ENCODE measurements around the gene AK6. TPM values are rescaled to one million over a fixed set of nuclear protein-coding genes. Genes with fewer than 3 reads are reported as not detected.

The AK6 gene
- total and polyA plus RNA-seq, 4 experiments from 2014 or later = 25.3 to 90.3 (median 53.3) TPM

GRCh38 chr5:69326365-69326764 lies 43.0 kb downstream of the AK6 start:
- Histone ChIP-seq H3K4me3 (ENCODE audit: low read length in 2 of 2) (no peak overlapping the region), H3K9me3 (ENCODE audit: control insufficient read depth in 1 of 2, low read length in 2 of 2) (no peaks in the 10 kb centered on the region), H3K27me3 (ENCODE audit: insufficient read depth, low read length) (no peaks in the 10 kb centered on the region), H3K4me1 (ENCODE audit: insufficient read depth, low read length) (no peaks in the 10 kb centered on the region), H3K36me3 (ENCODE audit: insufficient read depth, low read length) (no peaks in the 10 kb centered on the region), H3K27ac (ENCODE audit: low read depth, low read length) (no peak overlapping the region)
- Mint-ChIP-seq H3K4me1 (peaks cover 0 to 5% (median 4%) of the 10 kb centered on the region in 4 donors), H3K27ac (peak overlapping the region in 2 of 7 donors; percentile 5 to 73), H3K36me3 (no peaks in the 10 kb centered on the region), H3K4me3 (peak overlapping the region in 1 of 8 donors; percentile 53), H3K27me3 (no peaks in the 10 kb centered on the region), H3K9me3 (no peaks in the 10 kb centered on the region)
- intact Hi-C loops (cut with micrococcal nuclease) = no loop called here
- no peak for DNase-seq
- CTCF ChIA-PET (ENCODE audit: partially characterized antibody) = interaction anchor here (1.5 kb wide), 1 partner anchor 9 kb away, joined by 6 read pairs; no protein-coding TSS in a partner anchor
- POLR2A ChIA-PET (ENCODE audit: partially characterized antibody) = no interaction called here

- no peaks in the 10 kb centered on the region for H3K4me1 ChIP-seq (ENCODE audit: insufficient read depth, low read length)
- DNase-seq = no peak
- no peaks in the 10 kb centered on the region for H3K27me3 ChIP-seq (ENCODE audit: insufficient read depth, low read length)
- H3K4me1 Mint-ChIP-seq = no peaks in the 10 kb centered on the region
- no peak overlapping the region for H3K27ac Mint-ChIP-seq
- ChIA-PET POLR2A (ENCODE audit: partially characterized antibody) (no interaction called here), CTCF (ENCODE audit: partially characterized antibody) (no interaction called here)
- H3K4me3 Mint-ChIP-seq = no peak overlapping the region
- no peak overlapping the region for H3K27ac ChIP-seq (ENCODE audit: low read depth, low read length)
- H3K9me3 ChIP-seq (ENCODE audit: control insufficient read depth in 1 of 2, low read length in 2 of 2) = no peaks in the 10 kb centered on the region
- intact Hi-C loops (cut with micrococcal nuclease) = no loop called here
- H3K36me3 Mint-ChIP-seq = peaks cover 25 to 44% of the 10 kb centered on the region in 2 donors
- peaks cover 5% of the 10 kb centered on the region for H3K36me3 ChIP-seq (ENCODE audit: insufficient read depth, low read length)
- H3K9me3 Mint-ChIP-seq = peaks cover 0 to 2% (median 0%) of the 10 kb centered on the region in 8 donors
- no peak overlapping the region for H3K4me3 ChIP-seq (ENCODE audit: low read length in 2 of 2)
- H3K27me3 Mint-ChIP-seq = no peaks in the 10 kb centered on the region
These were observed 51.9 kb downstream of the AK6 start for GRCh38 chr5:69317391-69317790.

- no peak overlapping the region for H3K27ac ChIP-seq (ENCODE audit: low read depth, low read length)
- H3K9me3 ChIP-seq (ENCODE audit: control insufficient read depth in 1 of 2, low read length in 2 of 2) = no peaks in the 10 kb centered on the region
- H3K27me3 Mint-ChIP-seq = no peaks in the 10 kb centered on the region
- ChIA-PET POLR2A (ENCODE audit: partially characterized antibody) (no interaction called here), CTCF (ENCODE audit: partially characterized antibody) (interaction anchor here (0.7 to 1.1 kb wide), 4 partner anchors 12 to 73 kb away, joined by 3 to 4 read pairs (median 3); no protein-coding TSS in a partner anchor)
- peaks cover 5% of the 10 kb centered on the region for H3K36me3 ChIP-seq (ENCODE audit: insufficient read depth, low read length)
- H3K4me1 ChIP-seq (ENCODE audit: insufficient read depth, low read length) = no peaks in the 10 kb centered on the region
- H3K4me3 Mint-ChIP-seq = no peak overlapping the region
- intact Hi-C loops (cut with micrococcal nuclease) = no loop called here
- peaks cover 30 to 49% of the 10 kb centered on the region in 2 donors for H3K36me3 Mint-ChIP-seq
- H3K9me3 Mint-ChIP-seq = peaks cover 0 to 2% (median 0%) of the 10 kb centered on the region in 8 donors
- H3K27me3 ChIP-seq (ENCODE audit: insufficient read depth, low read length) = no peaks in the 10 kb centered on the region
- no peak for DNase-seq
- no peak overlapping the region for H3K27ac Mint-ChIP-seq
- no peaks in the 10 kb centered on the region for H3K4me1 Mint-ChIP-seq
- no peak overlapping the region for H3K4me3 ChIP-seq (ENCODE audit: low read length in 2 of 2)
These were observed 53.3 kb downstream of the AK6 start for GRCh38 chr5:69315972-69316371.

DNA sequence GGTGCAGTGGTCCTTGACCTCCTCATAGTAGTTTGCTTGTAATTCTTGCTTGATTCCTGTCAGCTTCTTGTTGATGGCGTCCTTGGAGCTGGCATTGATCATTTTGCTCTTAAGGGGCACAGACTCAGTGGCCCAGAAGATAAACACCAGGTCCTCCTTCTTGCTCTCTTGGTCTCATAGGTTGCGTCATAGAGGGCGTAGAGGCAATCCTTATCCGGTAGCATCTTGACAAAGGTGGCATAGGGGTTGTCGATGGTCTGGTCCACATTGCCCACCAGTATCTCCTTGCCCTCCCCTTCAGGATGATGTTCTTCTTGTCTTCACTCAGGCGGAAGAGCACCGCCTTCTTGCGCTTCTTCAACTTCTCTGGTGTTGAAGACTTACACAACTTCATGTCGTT lies 55.9 kb downstream of the AK6 start:
- no peak overlapping the region for H3K27ac ChIP-seq (ENCODE audit: low read depth, low read length)
- DNase-seq = no peak
- no peak overlapping the region for H3K4me3 Mint-ChIP-seq
- no peaks in the 10 kb centered on the region for H3K9me3 ChIP-seq (ENCODE audit: control insufficient read depth in 1 of 2, low read length in 2 of 2)
- no peaks in the 10 kb centered on the region for H3K27me3 Mint-ChIP-seq
- no peak overlapping the region for H3K27ac Mint-ChIP-seq
- no peaks in the 10 kb centered on the region for H3K36me3 ChIP-seq (ENCODE audit: insufficient read depth, low read length)
- ChIA-PET CTCF (ENCODE audit: partially characterized antibody) (no interaction called here), POLR2A (ENCODE audit: partially characterized antibody) (no interaction called here)
- H3K4me1 ChIP-seq (ENCODE audit: insufficient read depth, low read length) = no peaks in the 10 kb centered on the region
- peaks cover 0 to 8% (median 3%) of the 10 kb centered on the region in 8 donors for H3K9me3 Mint-ChIP-seq
- no peaks in the 10 kb centered on the region for H3K4me1 Mint-ChIP-seq
- no peak overlapping the region for H3K4me3 ChIP-seq (ENCODE audit: low read length in 2 of 2)
- intact Hi-C loops (cut with micrococcal nuclease) = no loop called here
- H3K36me3 Mint-ChIP-seq = peaks cover 42 to 58% of the 10 kb centered on the region in 2 donors
- no peaks in the 10 kb centered on the region for H3K27me3 ChIP-seq (ENCODE audit: insufficient read depth, low read length)

GRCh38 chr5:69312459-69313160 lies 56.7 kb downstream of the AK6 start:
- Mint-ChIP-seq H3K4me3 (no peak overlapping the region), H3K9me3 (peaks cover 0 to 8% (median 3%) of the 10 kb centered on the region in 8 donors), H3K36me3 (peaks cover 49 to 65% of the 10 kb centered on the region in 2 donors), H3K27me3 (no peaks in the 10 kb centered on the region), H3K27ac (peak overlapping the region in 1 of 7 donors; percentile 45), H3K4me1 (no peaks in the 10 kb centered on the region)
- ChIA-PET POLR2A (ENCODE audit: partially characterized antibody) (no interaction called here), CTCF (ENCODE audit: partially characterized antibody) (no interaction called here)
- no peak overlapping the region for H3K4me3 ChIP-seq (ENCODE audit: low read length in 2 of 2)
- intact Hi-C loops (cut with micrococcal nuclease) = no loop called here
- no peak overlapping the region for H3K27ac ChIP-seq (ENCODE audit: low read depth, low read length)
- H3K27me3 ChIP-seq (ENCODE audit: insufficient read depth, low read length) = no peaks in the 10 kb centered on the region
- no peak for DNase-seq
- H3K36me3 ChIP-seq (ENCODE audit: insufficient read depth, low read length) = no peaks in the 10 kb centered on the region
- H3K4me1 ChIP-seq (ENCODE audit: insufficient read depth, low read length) = no peaks in the 10 kb centered on the region
- H3K9me3 ChIP-seq (ENCODE audit: control insufficient read depth in 1 of 2, low read length in 2 of 2) = no peaks in the 10 kb centered on the region

- H3K36me3 Mint-ChIP-seq = peaks cover 51 to 70% of the 10 kb centered on the region in 2 donors
- Histone ChIP-seq H3K9me3 (ENCODE audit: control insufficient read depth in 1 of 2, low read length in 2 of 2) (no peaks in the 10 kb centered on the region), H3K27ac (ENCODE audit: low read depth, low read length) (no peak overlapping the region), H3K36me3 (ENCODE audit: insufficient read depth, low read length) (no peaks in the 10 kb centered on the region), H3K27me3 (ENCODE audit: insufficient read depth, low read length) (no peaks in the 10 kb centered on the region), H3K4me1 (ENCODE audit: insufficient read depth, low read length) (no peaks in the 10 kb centered on the region), H3K4me3 (ENCODE audit: low read length in 2 of 2) (no peak overlapping the region)
- DNase-seq = no peak
- H3K4me3 Mint-ChIP-seq = no peak overlapping the region
- H3K27ac Mint-ChIP-seq = no peak overlapping the region
- no peaks in the 10 kb centered on the region for H3K27me3 Mint-ChIP-seq
- ChIA-PET CTCF (ENCODE audit: partially characterized antibody) (no interaction called here), POLR2A (ENCODE audit: partially characterized antibody) (no interaction called here)
- peaks cover 0 to 6% (median 3%) of the 10 kb centered on the region in 8 donors for H3K9me3 Mint-ChIP-seq
- H3K4me1 Mint-ChIP-seq = no peaks in the 10 kb centered on the region
- intact Hi-C loops (cut with micrococcal nuclease) = no loop called here
These were observed 59.9 kb downstream of the AK6 start for GRCh38 chr5:69309380-69309779.

DNA sequence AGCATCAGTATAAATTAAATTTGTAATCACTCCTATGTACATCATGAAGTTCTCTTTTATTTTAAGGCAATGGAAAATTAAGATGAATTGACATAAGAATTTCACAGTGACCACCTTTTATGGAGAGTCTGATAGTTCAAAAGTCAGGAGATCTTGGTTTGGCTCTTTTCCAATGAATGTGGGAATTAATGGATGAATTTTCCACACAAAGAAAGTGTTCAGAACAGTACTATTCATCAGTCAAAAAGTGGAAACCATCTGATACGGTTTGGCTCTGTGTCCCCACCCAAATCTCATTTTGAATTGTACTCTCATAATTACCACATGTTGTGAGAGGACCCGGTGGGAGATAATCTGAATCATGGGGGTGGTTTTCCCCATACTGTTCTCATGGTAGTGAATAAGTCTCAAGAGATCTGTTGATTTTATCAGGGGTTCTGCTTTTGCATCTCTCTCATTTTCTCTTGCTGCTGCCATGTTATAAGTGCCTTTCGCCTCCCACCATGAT lies 61.2 kb downstream of the AK6 start:
- Mint-ChIP-seq H3K9me3 (peaks cover 0 to 6% (median 3%) of the 10 kb centered on the region in 8 donors), H3K27ac (no peak overlapping the region), H3K4me1 (no peaks in the 10 kb centered on the region), H3K4me3 (no peak overlapping the region), H3K36me3 (peaks cover 46 to 62% of the 10 kb centered on the region in 2 donors), H3K27me3 (no peaks in the 10 kb centered on the region)
- CTCF ChIA-PET (ENCODE audit: partially characterized antibody) = no interaction called here
- Histone ChIP-seq H3K27me3 (ENCODE audit: insufficient read depth, low read length) (no peaks in the 10 kb centered on the region), H3K27ac (ENCODE audit: low read depth, low read length) (no peak overlapping the region), H3K4me3 (ENCODE audit: low read length in 2 of 2) (no peak overlapping the region), H3K36me3 (ENCODE audit: insufficient read depth, low read length) (no peaks in the 10 kb centered on the region), H3K9me3 (ENCODE audit: control insufficient read depth in 1 of 2, low read length in 2 of 2) (no peaks in the 10 kb centered on the region), H3K4me1 (ENCODE audit: insufficient read depth, low read length) (no peaks in the 10 kb centered on the region)
- POLR2A ChIA-PET (ENCODE audit: partially characterized antibody) = no interaction called here
- DNase-seq = no peak
- intact Hi-C loops (cut with micrococcal nuclease) = no loop called here
